Stimulated activated CD4-positive, alpha-beta T cell treated with anti-CD3 and anti-CD28 coated beads, Interleukin-15, amount 100 ng/mL, for 1 hour (primary cell): Measurements from ENCODE around the gene CHCT1.
"Not testable (repeated sequence)": the region's sequence is repeated elsewhere in the genome, so short reads cannot be mapped to it uniquely, and the experiment has no call there.

Experiments used
- DNase-seq, 2 donors: peaks; one replicate each; pipeline ENCODE4 v3.0.0-alpha.2; 2020; ENCODE audit warnings: low read depth in 1 of 2, low spot score in 1 of 2

Gene CHCT1

GRCh38 chr17:60398227-60398959, 23.9 kb upstream of the CHCT1 start:
- no peak for DNase-seq

DNA sequence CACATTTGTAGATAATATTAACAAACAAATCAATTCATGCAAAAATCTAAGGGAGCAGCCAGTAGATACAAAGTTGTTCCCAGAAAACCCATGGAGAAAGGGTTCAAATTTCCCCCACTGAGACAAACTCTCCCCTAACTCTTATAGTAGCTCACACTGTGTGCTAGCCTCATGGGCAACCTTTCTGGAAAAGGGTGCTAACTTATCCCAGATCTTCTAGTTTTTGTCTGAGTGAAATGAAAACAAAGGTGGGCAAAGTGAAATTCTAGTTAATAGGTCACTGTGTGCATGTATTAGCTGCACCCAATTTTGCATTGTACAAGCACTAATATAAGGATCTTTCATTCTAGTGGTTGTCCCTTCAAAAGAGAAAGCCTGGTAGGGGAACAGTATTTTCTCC, 20.5 kb upstream of the CHCT1 start:
- no peak for DNase-seq

- DNase-seq = no peak
Measured at GRCh38 chr17:60403523-60403810, 18.8 kb upstream of the CHCT1 start.

DNA sequence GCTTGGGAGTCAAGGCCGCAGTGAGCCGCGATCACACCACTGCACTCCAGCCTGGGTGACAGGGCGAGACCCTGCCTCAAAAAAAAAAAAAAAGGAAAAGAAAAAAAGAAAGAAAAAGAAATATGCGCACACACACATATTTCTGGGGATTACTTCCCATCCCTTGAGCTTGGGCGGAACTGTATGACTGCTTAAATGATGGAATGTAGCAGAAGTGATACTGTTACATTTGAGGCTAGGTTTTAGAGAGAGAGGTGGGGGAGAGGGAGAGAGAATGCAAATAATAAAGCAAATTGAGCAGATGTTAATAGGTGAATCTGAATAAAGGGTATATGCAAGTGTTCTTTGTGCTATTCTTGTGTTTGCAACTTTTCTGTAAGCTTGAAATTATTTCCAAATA, 18.3 kb upstream of the CHCT1 start:
- DNase-seq = no peak

GRCh38 chr17:60406887-60407286, 15.4 kb upstream of the CHCT1 start:
- no peak for DNase-seq

GRCh38 chr17:60410001-60410400, 12.3 kb upstream of the CHCT1 start:
- no peak for DNase-seq

DNA sequence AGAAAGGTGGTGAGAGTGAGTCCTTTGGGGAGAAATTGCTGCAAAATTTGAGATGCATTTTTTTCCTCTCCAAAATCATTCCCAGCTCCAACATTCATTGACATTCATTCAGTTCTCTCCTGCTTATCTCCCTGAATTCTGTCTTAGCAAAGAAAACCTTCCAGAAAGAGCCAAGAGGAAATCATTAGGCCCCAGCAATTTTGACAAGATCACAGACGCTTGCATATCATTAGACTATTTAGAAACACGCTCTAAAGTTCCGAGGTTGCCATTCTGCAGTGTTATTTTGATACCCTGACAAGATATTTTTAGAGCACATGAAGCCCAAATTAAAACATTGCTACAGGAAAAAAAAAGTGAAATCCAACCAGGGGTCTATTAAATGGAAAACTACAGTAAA, 9.6 kb upstream of the CHCT1 start:
- no peak for DNase-seq

DNA sequence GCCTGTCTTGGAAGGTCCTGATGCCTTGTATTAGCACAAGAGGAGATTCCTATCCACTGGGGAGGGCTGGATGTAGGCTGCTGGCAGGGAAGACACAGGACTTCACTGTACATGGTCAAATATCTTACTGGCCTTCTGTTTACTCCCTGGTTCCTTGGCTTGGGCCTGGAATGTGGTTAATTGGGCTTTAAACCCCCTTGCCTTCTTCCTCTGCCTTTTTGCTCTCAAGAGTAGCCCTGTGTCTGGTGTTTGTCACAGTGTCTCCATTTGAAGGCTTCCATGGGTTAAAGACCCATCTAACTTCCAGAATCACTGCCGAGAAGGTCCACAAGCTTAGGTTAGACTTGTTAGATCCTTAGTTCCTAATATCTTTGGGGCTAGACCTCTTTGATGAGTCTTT, 7.1 kb upstream of the CHCT1 start:
- DNase-seq = no peak

GRCh38 chr17:60416368-60416925, 5.8 kb upstream of the CHCT1 start:
- DNase-seq = no peak

- DNase-seq = not testable (repeated sequence)
Measured at GRCh38 chr17:60419003-60419402, 3.3 kb upstream of the CHCT1 start.

GRCh38 chr17:60419875-60420274, 2.4 kb upstream of the CHCT1 start:
- not testable (repeated sequence) for DNase-seq

DNA sequence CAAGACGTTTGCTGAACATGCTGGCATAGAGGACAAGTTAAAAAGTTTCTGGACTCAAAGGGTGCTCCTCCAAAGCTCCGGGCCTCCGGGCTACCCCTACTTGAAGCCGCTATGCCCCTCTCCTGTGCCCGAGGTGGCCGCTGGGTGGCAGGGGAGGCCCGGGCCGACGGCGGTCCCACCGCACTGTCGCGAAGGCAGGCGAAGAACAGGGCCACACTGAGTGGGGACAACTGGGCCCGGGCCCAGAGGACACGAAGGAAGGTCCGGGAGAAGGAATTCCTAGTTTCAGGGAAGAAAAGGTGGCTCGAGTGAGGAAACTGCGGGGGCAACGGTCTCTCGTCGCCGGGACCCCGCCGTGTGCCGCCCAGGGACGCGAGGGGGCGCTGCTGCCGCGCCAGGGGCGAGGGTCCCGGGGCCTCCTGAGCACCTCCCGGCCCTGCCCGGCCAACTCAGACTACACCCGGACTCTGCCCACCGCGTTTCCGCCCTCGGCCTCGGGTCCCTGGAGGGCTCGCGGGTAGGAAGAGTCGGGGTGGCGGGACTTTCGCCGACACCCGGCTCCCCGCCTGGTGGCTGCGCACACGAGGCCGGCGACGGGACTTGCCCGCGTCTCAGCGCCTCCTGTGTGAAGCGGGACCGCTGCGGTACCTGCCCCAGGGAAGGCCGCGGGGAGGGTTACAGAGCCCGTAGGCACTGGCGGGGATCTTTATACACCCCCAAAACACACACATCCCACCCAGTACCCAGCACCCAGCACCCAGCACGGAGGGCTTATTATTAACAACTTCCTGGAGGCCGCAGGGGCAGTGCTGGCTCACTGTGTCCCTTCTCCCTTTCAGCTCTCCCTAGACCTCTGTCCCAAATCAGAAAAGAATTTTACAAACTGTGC, 772 bp upstream of the CHCT1 start:
- DNase-seq = peak; percentile 53 to 67

GRCh38 chr17:60423865-60424264, 1.6 kb downstream of the CHCT1 start:
- no peak for DNase-seq

GRCh38 chr17:60425626-60426025, 3.3 kb downstream of the CHCT1 start:
- DNase-seq = no peak

DNA sequence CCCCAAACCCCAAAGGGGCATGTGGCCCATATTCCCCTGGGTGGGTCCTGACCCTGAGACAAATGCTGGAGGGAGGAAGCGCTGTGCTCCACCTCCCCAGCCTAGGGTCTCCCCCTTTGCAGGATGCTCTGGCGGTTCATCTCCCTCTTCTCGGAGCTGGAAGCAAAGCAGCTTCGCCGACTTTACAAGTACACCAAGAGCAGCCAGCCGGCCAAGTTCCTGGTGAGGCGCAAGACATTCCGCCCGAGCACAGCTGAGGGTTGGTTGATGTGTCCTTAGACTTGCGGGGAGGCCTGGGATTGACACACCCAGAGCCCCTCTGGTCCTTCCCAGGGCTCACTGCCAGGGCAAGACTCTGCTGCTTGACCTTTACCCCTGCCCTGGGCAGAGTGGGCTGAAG, 4.3 kb downstream of the CHCT1 start:
- no peak for DNase-seq

DNA sequence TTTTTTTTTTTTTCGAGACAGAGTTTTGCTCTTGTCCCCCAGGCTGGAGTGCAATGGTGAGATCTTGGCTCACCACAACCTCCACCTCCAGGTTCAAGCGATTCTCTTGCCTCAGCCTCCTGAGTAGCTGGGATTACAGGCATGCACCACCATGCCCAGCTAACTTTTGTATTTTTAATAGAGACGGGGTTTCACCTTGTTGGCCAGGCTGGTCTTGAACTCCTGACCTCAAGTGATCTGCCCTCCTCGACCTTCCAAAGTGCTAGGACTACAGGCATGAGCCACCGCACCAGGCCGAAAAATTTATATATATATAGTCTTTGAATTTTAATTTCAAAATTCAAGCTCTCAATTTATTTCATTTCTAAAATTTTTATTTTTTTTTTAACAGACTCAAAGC, 6.2 kb downstream of the CHCT1 start:
- DNase-seq = not testable (repeated sequence)

GRCh38 chr17:60430561-60430960, 8.3 kb downstream of the CHCT1 start:
- DNase-seq = not testable (repeated sequence)

GRCh38 chr17:60433021-60433997, 11.0 kb downstream of the CHCT1 start:
- DNase-seq = not testable (repeated sequence)

DNA sequence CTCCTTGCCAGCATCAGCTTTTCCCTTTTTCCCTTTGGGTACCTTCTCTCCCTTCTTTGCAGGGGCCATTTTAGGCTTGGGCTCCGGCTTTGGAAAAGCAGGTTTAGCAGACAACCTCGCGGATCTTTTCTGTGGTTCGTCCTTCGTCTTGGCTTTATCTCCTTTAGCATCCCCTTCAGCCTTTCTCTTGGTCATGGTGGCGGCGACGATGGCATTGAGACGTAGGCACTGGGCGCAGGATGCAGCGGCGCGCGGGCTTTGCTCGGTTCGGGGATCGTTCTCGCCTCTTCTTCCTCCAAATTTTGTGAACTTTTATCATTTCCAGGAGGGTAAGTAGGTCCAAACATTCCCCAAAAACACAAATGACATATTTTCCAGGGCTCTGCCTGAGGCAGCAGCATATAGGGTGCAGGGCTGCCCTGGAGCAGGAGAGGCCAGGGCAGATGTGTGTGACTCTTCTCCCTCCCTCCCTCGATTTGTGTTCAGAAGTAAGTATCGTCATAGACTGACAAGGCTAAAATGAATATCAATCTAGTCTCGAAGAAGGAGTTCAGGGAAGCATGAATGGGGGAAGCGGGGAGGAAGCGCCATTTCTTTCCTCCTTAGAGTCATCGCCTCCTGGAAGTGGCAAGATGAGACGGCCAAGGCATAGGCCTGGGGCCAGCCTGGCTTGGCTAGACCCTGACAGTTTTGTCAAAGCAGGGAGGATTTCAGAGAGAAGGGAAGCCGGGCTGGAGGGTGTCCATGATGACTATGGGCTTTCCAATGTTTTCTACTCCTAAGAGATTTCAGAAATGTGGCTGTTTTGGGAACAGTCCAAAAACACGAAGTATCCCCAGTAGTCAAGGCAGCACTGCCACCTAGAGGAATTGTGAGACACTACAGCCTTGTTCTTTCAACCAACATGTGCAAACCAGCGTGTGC, 13.2 kb downstream of the CHCT1 start:
- peak in 1 of 2 donors; percentile 11 for DNase-seq

- no peak for DNase-seq
Measured at GRCh38 chr17:60436676-60437075, 14.4 kb downstream of the CHCT1 start.
